IPS-NIHi7 (cell line): ENCODE data around the gene GJD4.

Experiments
- DNase-seq: peaks from one replicate; pipeline ENCODE4 v3.0.0; 2012; ENCODE audit warnings: mixed read lengths; ENCODE audit errors: extremely low spot score

Gene GJD4, protein sequence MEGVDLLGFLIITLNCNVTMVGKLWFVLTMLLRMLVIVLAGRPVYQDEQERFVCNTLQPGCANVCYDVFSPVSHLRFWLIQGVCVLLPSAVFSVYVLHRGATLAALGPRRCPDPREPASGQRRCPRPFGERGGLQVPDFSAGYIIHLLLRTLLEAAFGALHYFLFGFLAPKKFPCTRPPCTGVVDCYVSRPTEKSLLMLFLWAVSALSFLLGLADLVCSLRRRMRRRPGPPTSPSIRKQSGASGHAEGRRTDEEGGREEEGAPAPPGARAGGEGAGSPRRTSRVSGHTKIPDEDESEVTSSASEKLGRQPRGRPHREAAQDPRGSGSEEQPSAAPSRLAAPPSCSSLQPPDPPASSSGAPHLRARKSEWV

DNA sequence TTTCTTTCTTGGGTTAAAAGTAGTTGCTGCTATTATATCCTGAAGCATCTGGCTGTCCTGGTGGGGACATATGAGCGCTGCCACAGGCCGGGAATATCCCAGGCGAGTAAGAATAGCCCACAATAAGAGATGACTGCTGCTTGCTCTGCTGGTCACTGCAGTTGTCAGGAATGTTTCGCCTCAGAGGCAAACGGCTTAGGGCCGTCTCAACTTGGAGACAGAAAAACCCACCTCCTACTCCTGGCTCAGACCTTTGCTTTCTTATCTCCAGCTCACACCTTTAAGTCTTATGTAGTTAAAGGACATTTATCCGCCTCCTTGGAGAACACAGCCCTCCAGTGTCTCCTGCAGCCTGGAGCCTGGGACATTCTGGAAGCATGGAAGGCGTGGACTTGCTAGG is at the start of gene GJD4:
GJD4 (plus strand) TSS at position 151 of the 400 bp plus-strand sequence; CDS start at position 378, 227 bp downstream.
- no peak for DNase-seq

DNA sequence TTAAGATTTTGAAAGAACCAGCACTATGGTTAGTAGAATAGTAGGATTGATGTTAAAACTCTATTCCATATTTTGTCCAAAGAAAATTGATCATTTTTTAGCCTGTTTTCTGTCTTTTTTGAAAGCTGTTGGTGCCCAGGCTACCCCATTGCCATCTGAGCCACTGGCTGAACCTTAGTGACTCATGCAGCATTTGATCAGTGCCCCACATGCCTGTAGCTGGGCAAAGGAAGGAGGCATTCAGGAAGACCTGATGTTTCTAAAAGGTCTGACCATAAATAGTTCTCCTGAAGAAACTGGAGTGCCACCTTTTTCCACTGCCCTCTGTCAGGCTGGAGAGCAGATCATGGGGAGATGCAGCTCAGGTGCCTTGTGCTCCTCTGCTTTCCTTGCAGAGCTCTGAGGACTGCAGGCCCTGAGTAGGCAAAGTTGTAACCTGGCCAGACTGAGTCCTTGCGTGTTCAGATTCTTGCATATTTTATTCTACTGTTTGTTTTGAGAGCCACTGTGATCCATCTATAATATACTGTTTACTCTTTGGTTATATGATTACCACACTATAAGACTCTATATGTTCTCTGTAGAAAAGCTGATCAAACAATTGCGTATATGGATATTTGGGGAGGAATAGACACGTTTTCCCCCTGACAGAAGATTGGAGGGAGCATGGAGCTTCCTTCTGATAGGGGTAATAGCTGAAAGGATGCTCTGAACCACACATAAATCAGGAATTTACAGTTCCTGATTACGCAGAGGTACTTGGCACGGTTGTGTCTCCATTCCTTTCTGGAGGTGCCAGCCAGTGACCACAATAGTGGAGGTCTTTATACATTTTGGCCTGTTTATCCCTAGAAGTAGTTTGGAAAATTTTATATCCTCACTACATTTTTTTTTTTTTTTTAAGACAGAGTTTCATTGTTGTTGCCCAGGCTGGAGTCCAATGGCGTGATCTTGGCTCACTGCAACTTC is 48.9 kb upstream of the GJD4 start:
- no peak for DNase-seq

DNA sequence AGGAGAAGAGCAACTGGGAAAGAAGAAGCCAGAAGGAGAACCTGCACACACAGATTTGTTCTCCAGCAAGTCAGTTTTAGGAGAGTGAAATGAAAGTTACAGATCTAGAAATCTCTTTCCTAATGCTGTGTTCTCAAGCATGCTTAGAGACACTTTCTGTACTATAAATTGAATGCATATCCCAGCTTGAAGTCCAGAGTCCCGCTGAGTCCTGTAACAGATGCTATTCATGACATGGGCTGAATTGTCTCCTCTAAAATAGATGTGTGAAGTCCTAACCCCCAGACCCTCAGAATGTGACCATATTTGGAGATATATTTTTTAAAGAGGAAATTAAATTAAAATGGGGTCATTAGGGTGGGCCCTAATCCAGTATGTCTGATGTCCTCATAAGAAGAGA is 46.9 kb upstream of the GJD4 start:
- DNase-seq = no peak

DNA sequence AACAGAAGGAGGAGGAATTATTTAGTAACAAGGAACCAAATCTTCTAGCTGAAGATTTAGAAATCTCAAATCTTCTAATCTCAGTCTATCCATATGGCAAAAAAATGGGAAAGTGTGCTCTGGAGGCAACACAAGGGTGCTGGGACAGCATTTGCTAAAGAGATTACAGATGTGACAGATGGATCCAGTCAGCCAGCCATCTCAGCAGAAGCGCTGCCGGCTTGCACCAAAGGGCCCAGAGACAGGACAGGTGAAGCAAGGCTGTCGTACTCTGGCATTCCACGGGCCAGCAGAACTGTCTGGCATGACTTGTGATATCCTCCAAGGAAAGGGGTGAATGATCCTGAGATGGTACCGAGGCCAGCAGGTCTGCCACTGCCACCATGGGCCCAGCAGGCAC is 45.7 kb upstream of the GJD4 start:
- DNase-seq = no peak

DNA sequence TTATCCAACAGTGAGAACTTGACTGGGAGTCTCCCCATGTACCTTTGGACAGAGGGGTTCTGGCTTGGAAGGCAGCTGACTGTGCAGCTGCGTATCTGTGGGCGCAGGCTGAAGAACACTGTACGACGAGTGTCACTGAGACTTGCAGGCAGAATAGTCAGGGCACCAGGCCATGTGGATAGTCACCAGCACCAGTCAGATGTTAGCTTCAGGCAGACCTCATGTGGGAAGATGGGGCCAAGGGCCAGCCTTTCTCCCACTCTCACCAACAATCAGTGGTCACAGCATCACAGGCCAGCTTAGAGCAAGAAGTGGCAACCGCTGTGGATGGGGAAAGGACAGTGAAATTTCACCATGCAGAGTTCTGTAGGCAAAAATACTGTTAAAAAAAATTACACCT is 43.4 kb upstream of the GJD4 start:
- DNase-seq = no peak

DNA sequence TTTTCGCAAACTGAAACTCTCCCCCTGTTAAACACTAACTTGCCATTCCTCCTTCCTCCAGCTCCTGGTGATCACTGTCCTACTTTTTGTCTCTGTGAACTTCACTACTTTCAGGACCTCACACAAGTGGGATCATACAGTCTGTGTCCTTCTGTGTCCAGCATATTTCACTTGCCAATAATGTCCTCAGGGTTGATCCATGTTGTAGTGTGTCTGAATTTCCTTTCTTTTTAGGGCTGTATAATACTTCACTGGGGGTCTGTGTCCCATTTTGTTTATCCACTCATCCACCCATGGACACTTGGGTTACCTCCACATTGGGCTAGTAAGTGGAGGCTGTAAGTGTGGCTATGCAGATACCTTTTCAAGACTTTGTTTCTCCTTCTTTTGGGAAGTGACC is 42.7 kb upstream of the GJD4 start:
- DNase-seq = no peak

DNA sequence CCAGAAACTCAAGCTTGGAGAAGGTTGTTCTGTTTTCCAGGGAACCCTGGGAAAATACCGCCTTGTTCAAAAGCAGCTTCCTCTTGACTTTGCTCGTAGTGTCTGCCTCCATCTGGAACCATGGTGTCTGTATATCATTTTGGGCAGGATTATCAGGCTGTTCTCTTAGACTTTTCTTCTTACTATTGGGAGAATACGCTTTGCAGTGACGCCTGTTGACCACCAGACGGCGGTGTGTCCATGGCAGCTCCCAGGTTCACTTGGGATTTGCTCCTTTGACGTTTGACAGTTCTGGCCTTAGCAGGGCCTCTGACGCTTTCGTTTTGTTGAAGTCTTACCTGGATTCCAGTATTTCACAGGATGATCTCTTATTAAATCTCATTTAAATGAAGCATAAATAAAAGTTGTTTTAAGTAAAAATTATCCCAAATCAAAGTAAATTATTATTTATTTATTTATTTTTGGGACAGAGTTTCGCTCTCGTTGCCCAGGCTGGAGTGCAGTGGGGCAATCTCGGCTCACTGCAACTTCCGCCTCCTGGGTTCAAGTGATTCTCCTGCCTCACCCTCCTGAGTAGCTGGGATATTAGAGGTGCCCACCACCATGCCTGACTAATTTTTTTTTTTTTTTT is 41.8 kb upstream of the GJD4 start:
- DNase-seq = peak; percentile 81

DNA sequence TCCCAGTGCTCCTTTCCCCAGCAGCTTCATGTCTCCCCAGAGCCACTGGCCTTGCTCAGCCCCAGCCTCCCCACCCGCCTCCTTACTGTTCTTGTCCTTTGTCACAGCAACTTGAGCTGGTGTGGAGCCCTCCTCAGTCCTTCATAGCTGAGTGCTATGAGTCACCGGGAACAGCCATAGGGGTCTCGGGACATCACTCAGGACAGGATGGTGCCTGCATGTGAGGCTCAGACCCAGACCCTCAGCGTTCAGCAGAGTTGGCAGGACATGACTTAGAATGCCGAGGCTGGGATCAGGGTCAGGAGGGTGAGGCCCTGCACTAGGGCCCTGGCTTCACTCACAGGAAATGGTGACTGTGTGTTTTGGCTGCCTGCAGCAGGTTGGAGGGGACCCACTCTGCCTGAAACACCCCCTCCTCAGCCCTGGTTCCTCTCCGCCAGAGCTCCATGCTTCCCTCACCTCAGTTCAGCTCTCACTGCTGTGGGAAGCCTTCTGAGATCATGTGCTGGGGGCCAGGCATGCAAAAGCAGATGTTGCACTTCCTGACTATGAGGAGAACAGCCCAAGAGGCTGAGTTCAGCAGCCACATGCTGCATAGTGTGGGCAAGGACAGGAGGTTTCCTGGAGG is 40.7 kb upstream of the GJD4 start:
- DNase-seq = no peak

DNA sequence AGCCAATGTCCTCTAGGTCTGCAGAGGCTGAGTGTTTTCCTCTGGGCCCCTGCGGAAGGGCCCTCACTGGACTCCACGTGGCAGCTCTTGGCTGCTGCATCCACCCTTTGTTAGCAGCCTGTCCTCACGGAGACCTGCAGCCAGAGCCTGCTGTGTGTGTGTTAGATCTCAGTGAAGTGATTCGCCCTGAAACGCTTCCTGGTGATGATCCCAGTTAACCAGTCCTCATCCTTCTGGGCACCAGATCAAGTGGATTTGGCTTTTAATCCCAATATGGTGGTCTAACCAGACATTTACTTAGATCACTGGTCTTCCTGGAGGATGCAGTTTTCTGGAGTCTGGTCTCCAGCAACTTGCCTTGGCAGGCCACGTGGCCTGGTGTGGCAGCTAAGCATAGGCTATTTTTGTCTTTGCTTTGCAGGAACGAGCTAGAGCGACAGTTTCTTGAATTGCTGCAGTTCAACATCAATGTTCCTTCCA is 39.5 kb upstream of the GJD4 start:
- DNase-seq = no peak

DNA sequence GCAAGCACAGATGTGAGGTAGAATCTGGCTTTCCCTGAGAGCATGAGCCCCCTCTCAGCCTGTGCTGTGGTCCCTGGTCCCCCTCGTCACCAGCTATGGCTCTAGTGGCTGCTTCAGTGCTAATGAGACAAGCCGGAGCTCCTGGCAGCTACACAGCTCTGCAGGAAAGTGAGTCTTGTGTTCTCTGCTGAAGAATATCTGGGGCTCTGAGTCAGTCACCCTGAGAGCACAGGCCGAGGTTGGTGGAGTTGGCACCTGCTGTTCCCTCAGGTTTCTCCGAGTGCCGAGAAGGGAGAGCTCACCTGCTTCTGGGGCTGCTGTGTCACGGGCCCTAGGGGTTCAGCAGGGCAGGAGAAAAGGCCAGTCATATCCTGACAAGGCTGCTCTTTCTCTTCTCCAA is 37.2 kb upstream of the GJD4 start:
- DNase-seq = no peak

DNA sequence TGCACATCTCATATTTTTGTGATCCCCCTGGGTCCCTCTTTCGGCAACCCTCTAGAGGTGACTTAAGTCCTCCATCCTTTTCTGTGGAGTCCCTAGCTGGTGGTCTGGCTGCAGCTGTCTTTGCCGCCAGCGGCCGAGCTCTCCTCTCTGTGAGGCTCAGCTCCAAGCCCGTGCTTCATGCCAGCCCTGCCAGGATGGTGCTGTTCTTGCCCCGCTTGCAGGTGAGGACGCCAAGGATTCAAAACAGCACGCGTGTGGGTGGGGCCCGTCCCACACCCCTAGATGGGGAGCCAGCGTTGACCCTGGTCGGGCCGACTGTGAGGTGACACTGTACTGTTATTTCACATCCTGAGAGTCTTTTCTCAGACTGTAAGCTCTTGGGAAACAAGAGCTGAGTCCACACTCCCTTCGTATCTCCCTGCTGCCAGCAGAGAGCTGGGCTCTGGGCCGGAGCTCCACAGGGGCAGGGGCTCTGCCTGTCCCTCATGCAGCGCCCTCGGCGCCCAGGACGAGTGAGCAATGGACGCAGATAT is 36.6 kb upstream of the GJD4 start:
- no peak for DNase-seq

DNA sequence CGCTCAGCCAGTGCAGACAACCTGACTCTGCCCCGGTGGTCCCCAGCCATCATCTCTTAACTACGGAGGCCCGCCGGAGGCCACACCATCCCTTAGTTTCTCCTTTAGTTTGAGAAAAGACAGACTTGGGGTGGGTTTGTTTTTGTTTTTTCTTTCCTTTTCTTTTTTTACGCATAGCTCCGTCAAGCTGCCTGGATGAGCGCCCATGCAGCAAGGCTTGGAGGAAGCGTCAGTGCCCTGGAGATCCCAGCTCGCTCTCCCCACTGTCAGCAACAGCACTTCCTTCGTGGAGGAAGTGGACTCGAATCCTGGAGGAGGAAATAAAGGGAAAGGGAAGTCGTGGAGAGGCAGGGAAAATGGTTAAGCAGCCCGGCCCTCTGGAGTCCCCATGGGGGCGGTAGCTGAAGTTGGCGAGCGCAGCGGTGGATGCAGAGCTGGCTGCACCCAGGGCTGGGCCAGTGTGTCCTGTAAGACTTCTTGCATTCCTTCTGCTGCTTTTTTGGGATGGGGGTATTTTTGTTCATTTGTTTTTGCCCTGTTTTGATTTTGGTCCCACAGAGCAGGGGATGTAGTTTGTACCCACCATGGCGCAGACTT is 35.9 kb upstream of the GJD4 start:
- DNase-seq = no peak

DNA sequence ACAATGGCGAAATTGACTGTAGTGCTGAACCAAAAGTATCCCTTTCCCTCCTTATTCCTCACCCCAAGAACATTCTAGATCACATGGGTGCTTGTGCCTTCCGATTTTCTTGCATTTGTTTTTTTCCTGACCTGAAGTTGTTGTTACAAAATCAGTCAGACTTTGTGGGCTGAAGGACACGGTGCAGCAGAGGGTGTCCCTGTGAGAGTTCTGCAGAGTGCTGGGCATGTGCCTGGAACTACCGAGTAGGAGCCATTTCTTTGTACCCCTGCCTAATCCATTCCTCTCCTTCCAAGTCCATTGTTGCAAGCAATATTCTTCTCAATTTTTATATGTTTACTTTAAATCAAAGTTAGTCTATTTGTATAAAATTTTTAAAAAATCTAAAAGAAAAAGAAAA is 35.3 kb upstream of the GJD4 start:
- DNase-seq = no peak

DNA sequence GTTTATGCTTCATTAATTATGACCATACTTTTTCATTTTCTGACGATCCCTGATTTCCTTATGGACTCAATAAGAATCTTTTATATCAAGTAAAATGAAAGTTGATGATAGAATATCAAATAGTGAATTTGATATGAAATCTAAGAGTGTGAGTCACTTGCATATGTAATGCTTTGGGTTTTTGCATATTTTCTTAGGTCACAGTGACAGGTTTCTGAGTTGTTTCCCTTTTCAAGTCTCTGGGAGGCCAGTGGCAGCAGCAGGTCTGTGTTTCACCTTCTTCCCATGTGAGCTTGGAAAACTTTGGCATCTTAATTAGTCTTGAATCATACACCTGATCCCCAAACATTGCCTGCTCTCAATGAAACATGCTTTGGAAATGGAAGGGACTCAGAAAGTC is 34.7 kb upstream of the GJD4 start:
- no peak for DNase-seq

DNA sequence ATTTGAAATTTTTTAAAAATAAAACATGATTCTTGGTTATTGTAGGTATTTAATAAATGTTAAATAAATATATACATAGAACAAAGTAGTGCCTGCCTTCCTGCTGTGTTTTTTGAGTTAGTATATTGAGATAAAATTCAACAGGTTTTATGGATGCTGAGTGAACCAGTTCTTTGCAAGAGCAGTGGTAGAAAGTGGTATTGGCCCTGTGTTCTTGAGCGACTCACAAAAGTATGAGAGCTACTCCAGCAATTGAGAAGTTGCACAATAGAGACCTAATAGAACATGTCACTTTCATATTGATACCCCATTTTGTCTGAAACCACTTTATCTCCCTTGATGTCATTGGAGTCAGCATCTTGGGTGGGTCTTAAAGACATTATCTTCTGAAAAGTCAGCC is 32.6 kb upstream of the GJD4 start:
- DNase-seq = no peak

DNA sequence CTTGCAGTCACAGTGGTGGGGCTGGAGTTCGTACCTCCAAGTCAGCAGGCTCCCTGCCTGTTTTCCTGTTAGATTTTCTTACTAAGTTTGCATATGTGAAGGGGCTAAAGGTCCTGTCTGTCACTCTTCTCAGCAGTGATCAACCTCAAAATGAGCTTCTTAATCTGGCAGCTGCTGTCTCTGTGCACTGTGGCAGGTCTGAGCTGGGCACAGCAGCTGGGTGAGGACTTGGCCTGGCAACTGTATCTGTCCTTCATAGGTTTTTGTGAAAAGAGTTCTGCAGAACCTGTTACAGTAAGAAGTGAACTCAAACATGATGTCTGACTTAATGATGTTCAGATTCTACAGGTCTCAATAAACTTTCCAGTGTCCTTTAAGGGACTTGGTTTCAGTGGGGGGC is 31.3 kb upstream of the GJD4 start:
- DNase-seq = no peak

DNA sequence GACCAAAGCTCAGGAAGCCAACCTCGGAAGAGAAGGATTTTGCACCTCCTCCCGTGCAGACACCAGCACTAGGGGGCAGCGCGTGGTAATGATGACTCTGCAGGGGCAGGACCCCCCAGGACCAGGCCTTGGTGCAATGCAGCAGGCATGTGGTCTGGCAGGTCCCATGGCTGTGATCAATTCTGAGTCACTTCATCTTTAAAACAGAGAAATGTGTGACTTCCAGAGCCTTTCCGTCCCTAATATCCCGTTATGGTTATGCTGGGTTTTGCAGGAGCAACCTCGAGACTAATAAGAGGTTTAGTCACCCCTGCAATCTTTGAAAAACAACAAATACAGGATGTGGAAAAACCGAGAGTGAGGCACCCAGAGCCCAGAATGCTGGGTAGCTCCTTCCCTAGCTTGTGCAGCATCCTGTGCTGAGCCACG is 30.2 kb upstream of the GJD4 start:
- peak; percentile 69 for DNase-seq

DNA sequence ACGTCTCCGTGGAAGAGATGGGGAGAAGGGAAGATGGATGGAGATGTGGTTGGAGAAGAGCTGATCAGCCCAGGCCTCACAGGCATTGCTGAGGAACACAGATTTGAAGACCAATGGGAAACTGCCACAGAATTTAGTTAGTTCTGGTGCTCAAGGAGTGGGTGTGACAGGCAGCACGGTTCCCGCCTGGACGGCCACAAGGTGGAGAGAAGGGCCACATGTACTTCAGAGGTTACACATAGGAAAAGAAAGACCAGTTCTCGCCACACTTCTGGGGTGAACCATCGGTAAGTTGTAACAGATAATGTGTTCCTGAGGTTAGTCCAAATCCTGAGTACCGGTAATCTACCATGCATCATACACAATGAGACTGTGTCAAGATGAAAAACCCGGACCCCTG is 29.5 kb upstream of the GJD4 start:
- no peak for DNase-seq

DNA sequence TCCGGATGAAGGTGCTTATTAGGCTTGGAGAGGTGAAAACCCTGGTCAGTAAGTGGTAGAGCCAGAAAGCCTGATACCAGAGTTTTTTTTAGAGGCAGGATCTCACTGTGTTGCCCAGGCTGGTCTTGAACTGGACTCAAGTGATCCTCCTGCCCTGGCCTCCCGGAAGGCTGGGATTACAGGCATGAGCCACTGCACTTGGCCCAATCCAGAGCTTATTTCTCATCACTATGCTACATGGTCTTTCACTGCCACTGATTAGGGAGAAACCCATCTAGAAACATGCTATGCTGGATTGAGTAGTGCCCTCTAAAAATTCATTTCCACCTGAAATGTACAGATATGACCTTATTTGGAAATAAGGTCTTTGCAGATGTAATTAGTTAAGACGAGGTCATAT is 28.4 kb upstream of the GJD4 start:
- DNase-seq = no peak

DNA sequence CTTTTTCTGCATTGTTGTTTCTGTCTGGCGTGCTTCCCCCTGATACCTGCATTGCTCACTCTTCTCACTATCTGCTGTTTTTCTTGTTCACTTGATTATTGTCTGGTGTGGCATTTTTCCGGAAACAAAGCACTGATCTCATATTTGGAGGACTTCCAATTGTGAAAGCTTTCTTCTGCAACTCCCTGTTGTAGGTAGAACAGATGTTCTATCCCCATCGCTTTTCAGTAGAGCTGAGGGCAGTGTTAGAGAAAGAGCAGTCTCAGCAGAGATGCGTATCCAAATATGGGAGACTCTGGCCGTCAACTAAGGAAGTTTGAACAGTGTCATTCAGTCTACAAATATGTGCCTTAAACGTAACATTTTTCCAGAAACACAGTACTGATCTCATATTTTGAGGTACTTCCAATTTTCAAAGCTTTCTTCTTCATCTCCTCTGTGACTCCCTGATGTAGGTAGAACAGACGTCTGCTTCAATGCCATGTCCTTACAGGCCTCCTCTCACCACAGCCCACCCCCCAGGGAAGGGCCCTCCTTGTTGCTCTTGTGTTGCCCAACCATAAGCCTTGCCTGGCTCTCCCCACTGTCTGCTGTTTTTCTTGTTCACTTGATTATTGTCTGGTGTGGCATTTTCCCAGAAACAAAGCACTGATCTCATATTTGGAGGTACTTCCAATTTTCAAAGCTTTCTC is 27.1 kb upstream of the GJD4 start:
- no peak for DNase-seq

DNA sequence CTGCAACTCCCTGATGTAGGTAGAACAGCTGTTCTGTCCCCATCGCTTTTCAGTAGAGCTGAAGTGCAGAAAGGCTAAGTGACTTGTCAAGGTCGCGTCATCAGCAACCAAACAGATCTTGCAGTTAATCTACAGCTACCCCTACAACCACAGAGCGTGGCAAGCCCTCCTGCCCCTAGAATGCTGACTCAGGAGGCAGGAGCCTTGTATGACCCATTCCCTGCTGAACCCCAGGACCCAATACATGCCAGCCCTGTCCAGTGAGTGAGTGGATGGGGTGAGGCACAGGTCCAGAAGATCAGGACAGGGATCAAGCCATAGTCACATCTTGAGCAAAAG is 26.6 kb upstream of the GJD4 start:
- no peak for DNase-seq
